ENCODE measurements around the gene PLPPR2.
"Not testable (repeated sequence)": the region's sequence is repeated elsewhere in the genome, so short reads cannot be mapped to it uniquely, and the experiment has no call there.

The PLPPR2 gene

GRCh38 chr19:11347546-11348039 is 7.6 kb upstream of the PLPPR2 start:
- in situ Hi-C loops (cut with HindIII; ENCODE audit: low pct_unique_long_range_greater_than_20kb, low sequenced_read_pairs): no loop called here
- DNase-seq (ENCODE audit: low read depth in 1 of 2, low spot score in 1 of 2): no peak
- TF ChIP-seq JUND (IDR thresholded peaks at IDR 0.05; ENCODE audit: low read depth): no peak

GRCh38 chr19:11349171-11349570 is 6.1 kb upstream of the PLPPR2 start:
- in situ Hi-C loops (cut with HindIII; ENCODE audit: low pct_unique_long_range_greater_than_20kb, low sequenced_read_pairs): no loop called here
- no peak for TF ChIP-seq JUND (IDR thresholded peaks at IDR 0.05; ENCODE audit: low read depth)
- no peak for DNase-seq (ENCODE audit: low read depth in 1 of 2, low spot score in 1 of 2)

GRCh38 chr19:11354102-11354501 is 1.1 kb upstream of the PLPPR2 start:
- DNase-seq (ENCODE audit: low read depth in 1 of 2, low spot score in 1 of 2); in situ Hi-C loops (cut with HindIII; ENCODE audit: low pct_unique_long_range_greater_than_20kb, low sequenced_read_pairs): not testable (repeated sequence)

GRCh38 chr19:11356074-11356397 is 804 bp downstream of the PLPPR2 start:
- no peak for TF ChIP-seq JUND (IDR thresholded peaks at IDR 0.05; ENCODE audit: low read depth)
- DNase-seq (ENCODE audit: low read depth in 1 of 2, low spot score in 1 of 2): no peak
- in situ Hi-C loops (cut with HindIII; ENCODE audit: low pct_unique_long_range_greater_than_20kb, low sequenced_read_pairs): no loop called here

GRCh38 chr19:11356676-11357550 is 1.7 kb downstream of the PLPPR2 start:
- in situ Hi-C loops (cut with HindIII; ENCODE audit: low pct_unique_long_range_greater_than_20kb, low sequenced_read_pairs): no loop called here
- no peak for TF ChIP-seq JUND (IDR thresholded peaks at IDR 0.05; ENCODE audit: low read depth)
- no peak for DNase-seq (ENCODE audit: low read depth in 1 of 2, low spot score in 1 of 2)

- no peak for TF ChIP-seq JUND (IDR thresholded peaks at IDR 0.05; ENCODE audit: low read depth)
- no peak for DNase-seq (ENCODE audit: low read depth in 1 of 2, low spot score in 1 of 2)
- in situ Hi-C loops (cut with HindIII; ENCODE audit: low pct_unique_long_range_greater_than_20kb, low sequenced_read_pairs): no loop called here
Measured at GRCh38 chr19:11359421-11359820, 4.2 kb downstream of the PLPPR2 start.

GRCh38 chr19:11361037-11361770 is 6.0 kb downstream of the PLPPR2 start:
- no peak for TF ChIP-seq JUND (IDR thresholded peaks at IDR 0.05; ENCODE audit: low read depth)
- in situ Hi-C loops (cut with HindIII; ENCODE audit: low pct_unique_long_range_greater_than_20kb, low sequenced_read_pairs): no loop called here
- DNase-seq (ENCODE audit: low read depth in 1 of 2, low spot score in 1 of 2): no peak

- no peak for TF ChIP-seq JUND (IDR thresholded peaks at IDR 0.05; ENCODE audit: low read depth)
- no peak for DNase-seq (ENCODE audit: low read depth in 1 of 2, low spot score in 1 of 2)
- in situ Hi-C loops (cut with HindIII; ENCODE audit: low pct_unique_long_range_greater_than_20kb, low sequenced_read_pairs): no loop called here
Measured at GRCh38 chr19:11361771-11362731, 6.8 kb downstream of the PLPPR2 start.

GRCh38 chr19:11363881-11364280 is 8.6 kb downstream of the PLPPR2 start:
- DNase-seq (ENCODE audit: low read depth in 1 of 2, low spot score in 1 of 2): no peak
- no peak for TF ChIP-seq JUND (IDR thresholded peaks at IDR 0.05; ENCODE audit: low read depth)
- in situ Hi-C loops (cut with HindIII; ENCODE audit: low pct_unique_long_range_greater_than_20kb, low sequenced_read_pairs): no loop called here

- in situ Hi-C loops (cut with HindIII; ENCODE audit: low pct_unique_long_range_greater_than_20kb, low sequenced_read_pairs): no loop called here
- no peak for DNase-seq (ENCODE audit: low read depth in 1 of 2, low spot score in 1 of 2)
- no peak for TF ChIP-seq JUND (IDR thresholded peaks at IDR 0.05; ENCODE audit: low read depth)
Measured at GRCh38 chr19:11364296-11364904, 9.2 kb downstream of the PLPPR2 start.

GRCh38 chr19:11364935-11365334 is 9.7 kb downstream of the PLPPR2 start:
- in situ Hi-C loops (cut with HindIII; ENCODE audit: low pct_unique_long_range_greater_than_20kb, low sequenced_read_pairs): no loop called here
- DNase-seq (ENCODE audit: low read depth in 1 of 2, low spot score in 1 of 2): no peak
- TF ChIP-seq JUND (IDR thresholded peaks at IDR 0.05; ENCODE audit: low read depth): no peak

- in situ Hi-C loops (cut with HindIII; ENCODE audit: low pct_unique_long_range_greater_than_20kb, low sequenced_read_pairs): no loop called here
- no peak for DNase-seq (ENCODE audit: low read depth in 1 of 2, low spot score in 1 of 2)
- TF ChIP-seq JUND (IDR thresholded peaks at IDR 0.05; ENCODE audit: low read depth): no peak
Measured at GRCh38 chr19:11365557-11366117, 10.4 kb downstream of the PLPPR2 start.
